Keratinocyte (primary cell): ENCODE data around the gene P4HB.

Experiments used
- EZH2 ChIP-seq: IDR thresholded peaks from one replicate; pipeline ENCODE4 v1.6.1; 2012; ENCODE audit warnings: inconsistent platforms, mild to moderate bottlenecking, low read length, moderate library complexity
- TF ChIP-seq, protein P1 (sequence below), 3 experiments: IDR thresholded peaks in 1 of 3; conservative IDR thresholded peaks in 1 of 3; optimal IDR thresholded peaks in 1 of 3; 2 replicates in 2 of 3; 3 replicates in 1 of 3; pipeline versions ENCODE3 to v1.5.1; 2011; ENCODE audit warnings: low read length in 3 of 3, mild to moderate bottlenecking in 3 of 3, moderate library complexity in 2 of 3, control low read depth in 1 of 3, inconsistent platforms in 1 of 3; ENCODE audit not compliant: insufficient read depth in 2 of 3; ENCODE audit errors: extremely low read depth in 1 of 3

GRCh38 chr17:81832608-81833159 lies 27.7 kb downstream of the P4HB start:
- TF ChIP-seq, protein P1, sequence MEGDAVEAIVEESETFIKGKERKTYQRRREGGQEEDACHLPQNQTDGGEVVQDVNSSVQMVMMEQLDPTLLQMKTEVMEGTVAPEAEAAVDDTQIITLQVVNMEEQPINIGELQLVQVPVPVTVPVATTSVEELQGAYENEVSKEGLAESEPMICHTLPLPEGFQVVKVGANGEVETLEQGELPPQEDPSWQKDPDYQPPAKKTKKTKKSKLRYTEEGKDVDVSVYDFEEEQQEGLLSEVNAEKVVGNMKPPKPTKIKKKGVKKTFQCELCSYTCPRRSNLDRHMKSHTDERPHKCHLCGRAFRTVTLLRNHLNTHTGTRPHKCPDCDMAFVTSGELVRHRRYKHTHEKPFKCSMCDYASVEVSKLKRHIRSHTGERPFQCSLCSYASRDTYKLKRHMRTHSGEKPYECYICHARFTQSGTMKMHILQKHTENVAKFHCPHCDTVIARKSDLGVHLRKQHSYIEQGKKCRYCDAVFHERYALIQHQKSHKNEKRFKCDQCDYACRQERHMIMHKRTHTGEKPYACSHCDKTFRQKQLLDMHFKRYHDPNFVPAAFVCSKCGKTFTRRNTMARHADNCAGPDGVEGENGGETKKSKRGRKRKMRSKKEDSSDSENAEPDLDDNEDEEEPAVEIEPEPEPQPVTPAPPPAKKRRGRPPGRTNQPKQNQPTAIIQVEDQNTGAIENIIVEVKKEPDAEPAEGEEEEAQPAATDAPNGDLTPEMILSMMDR (optimal IDR thresholded peaks at IDR 0.05 in 1 of 3, IDR thresholded peaks at IDR 0.05 in 1 of 3, conservative IDR thresholded peaks at IDR 0.05 in 1 of 3; ENCODE audit: extremely low read depth in 1 of 3, insufficient read depth in 2 of 3, low read length in 3 of 3), result no peak
- TF ChIP-seq EZH2, result no peak
